Activated T-cell treated with anti-CD3 and anti-CD28 coated beads for 24 hours (primary cell): ENCODE results near the gene REXO2.

ENCODE experiments used
- DNase-seq: peaks from one replicate; pipeline ENCODE4 v3.0.0-alpha.2; 2020; ENCODE audit warnings: low read depth

REXO2 gene

GRCh38 chr11:114440971-114441763, 1.9 kb downstream of the REXO2 start:
- DNase-seq = no peak

- DNase-seq = no peak
Measured at GRCh38 chr11:114441921-114442320, 2.7 kb downstream of the REXO2 start.

GRCh38 chr11:114442536-114442935, 3.3 kb downstream of the REXO2 start:
- DNase-seq = no peak

- no peak for DNase-seq
Measured at GRCh38 chr11:114447444-114447843, 8.2 kb downstream of the REXO2 start.

- no peak for DNase-seq
Measured at GRCh38 chr11:114447892-114448291, 8.6 kb downstream of the REXO2 start.

GRCh38 chr11:114448749-114449482, 9.6 kb downstream of the REXO2 start:
- DNase-seq = no peak

GRCh38 chr11:114449845-114450244, 10.6 kb downstream of the REXO2 start:
- DNase-seq = no peak

- no peak for DNase-seq
Measured at GRCh38 chr11:114452399-114452798, 13.1 kb downstream of the REXO2 start.

- DNase-seq = no peak
Measured at GRCh38 chr11:114463999-114464398, 24.7 kb downstream of the REXO2 start.

GRCh38 chr11:114466742-114467141, 27.5 kb downstream of the REXO2 start:
- no peak for DNase-seq

- DNase-seq = no peak
Measured at GRCh38 chr11:114472661-114473060, 33.4 kb downstream of the REXO2 start.

GRCh38 chr11:114478001-114478410, 38.7 kb downstream of the REXO2 start:
- no peak for DNase-seq

- DNase-seq = no peak
Measured at GRCh38 chr11:114478768-114479167, 39.5 kb downstream of the REXO2 start.

- no peak for DNase-seq
Measured at GRCh38 chr11:114479331-114479730, 40.1 kb downstream of the REXO2 start.

GRCh38 chr11:114482114-114482513, 42.8 kb downstream of the REXO2 start:
- DNase-seq = no peak

- DNase-seq = no peak
Measured at GRCh38 chr11:114483929-114484328, 44.7 kb downstream of the REXO2 start.

- no peak for DNase-seq
Measured at GRCh38 chr11:114496915-114497314, 57.6 kb downstream of the REXO2 start.

GRCh38 chr11:114499756-114500155, 60.5 kb downstream of the REXO2 start:
- no peak for DNase-seq
